Sigmoid colon (tissue), 7 donors: Measurements from ENCODE around the gene HAGH. TPM values are rescaled to one million over a fixed set of nuclear protein-coding genes. Genes with fewer than 3 reads are reported as not detected.
A peak's percentile ranks its signal among the peaks of the same experiment; 100 is the strongest.

Source experiments
- DNase-seq: peaks from one replicate; pipeline ENCODE4 v3.0.0-alpha.2; 2019
- H3K27ac ChIP-seq, 4 donors: fragments of 200-600 bp; sonication (generic); one replicate each; pipeline ENCODE4 v1.5.1; 2016 to 2019; ENCODE audit warnings: mild to moderate bottlenecking in 1 of 4
- H3K27me3 ChIP-seq, 3 donors: fragments of 200-600 bp; sonication (generic); one replicate each; pipeline ENCODE4 v1.5.1; 2019; ENCODE audit warnings: mild to moderate bottlenecking in 1 of 3
- H3K36me3 ChIP-seq, 4 donors: fragments of 200-600 bp; sonication (generic); one replicate each; pipeline ENCODE4 v1.5.1; 2016 to 2019
- H3K4me1 ChIP-seq, 4 donors: fragments of 200-600 bp; sonication (generic); one replicate each; pipeline ENCODE4 v1.5.1; 2017 to 2019
- H3K4me3 ChIP-seq, 4 donors: fragments of 200-600 bp; sonication (generic); one replicate each; pipeline ENCODE4 v1.5.1; 2017 to 2019; ENCODE audit warnings: mild to moderate bottlenecking in 2 of 4, moderate library complexity in 1 of 4
- H3K9me3 ChIP-seq, 4 donors: fragments of 200-600 bp in 3 of 4; sonication (generic) in 3 of 4; one replicate each; pipeline versions ENCODE4 v1.5.1 to v1.6.1; 2013 to 2019
- CTCF ChIP-seq, 4 experiments: fragments of 450-650 bp in 3 of 4; fragments of 200-600 bp in 1 of 4; IDR thresholded peaks; one replicate each; pipeline ENCODE4 v1.5.1; 2016 to 2019; ENCODE audit warnings: antibody characterized with exemption in 4 of 4, mild to moderate bottlenecking in 3 of 4, moderate library complexity in 2 of 4
- EP300 ChIP-seq, 4 donors: sonication (generic); formaldehyde crosslinking; IDR thresholded peaks; one replicate each; pipeline ENCODE4 v1.6.1; 2017; ENCODE audit warnings: antibody characterized with exemption in 4 of 4
- POLR2A ChIP-seq, 2 donors: fragments of 450-650 bp; IDR thresholded peaks; one replicate each; pipeline ENCODE4 v1.6.1; 2016; ENCODE audit warnings: antibody characterized with exemption in 2 of 2, mild to moderate bottlenecking in 2 of 2, moderate library complexity in 2 of 2
- POLR2AphosphoS5 ChIP-seq, 4 donors: sonication (generic); formaldehyde crosslinking; IDR thresholded peaks; one replicate each; pipeline ENCODE4 v1.6.1; 2017; ENCODE audit warnings: antibody characterized with exemption in 4 of 4
- WGBS, 2 donors: extraction: QIAGEN DNeasy Blood & Tissue Kit; methylation state at CpG; one replicate each; pipeline ENCODE4 v1.1.7; 2013; 5-methylcytosine and 5-hydroxymethylcytosine counted together
- intact Hi-C: fragments of 100-400 bp; cut with DNase I; formaldehyde crosslinking; loops from one replicate; pipeline ENCODE4 v1.15.1; 2023
- polyA plus RNA-seq, 3 donors: library from polyadenylated mRNA; stranded (reverse); fragments of 200-250 nt; gene quantifications; one replicate each; pipeline ENCODE4 v1.2.3, GENCODE V29; 2013
- total RNA-seq, 4 donors: library from RNA; depleted of rRNA; stranded (reverse); fragments of >200 nt; gene quantifications; one replicate each; pipeline ENCODE4 v1.1.0, GENCODE V29; 2016
- donor health status: healthy with polysubstance abuse.
- donor health status: Bipolar disorder and iron deficiency.
- donor health status: healthy.

HAGH gene
- total and polyA plus RNA-seq, 7 donors = 54.1 to 163 (median 86.9) TPM

- H3K27me3 ChIP-seq = no peaks in the 10 kb centered on the region
- no peak for DNase-seq
- H3K4me1 ChIP-seq = no peaks in the 10 kb centered on the region
- no peak overlapping the region for H3K27ac ChIP-seq
- peaks cover 0 to 15% (median 0%) of the 10 kb centered on the region in 4 donors for H3K36me3 ChIP-seq
- H3K9me3 ChIP-seq = no peaks in the 10 kb centered on the region
- WGBS, 2 donors = 83 to 85% methylated on average over 32 of the region's 32 CpGs
- H3K4me3 ChIP-seq = no peak overlapping the region
- intact Hi-C loops = no loop called here
- TF ChIP-seq POLR2AphosphoS5 (IDR thresholded peaks at IDR 0.05) = no peak
- TF ChIP-seq CTCF (IDR thresholded peaks at IDR 0.05) = no peak
- no peak for TF ChIP-seq EP300 (IDR thresholded peaks at IDR 0.05)
- TF ChIP-seq POLR2A (IDR thresholded peaks at IDR 0.05) = no peak
These were observed 31.5 kb downstream of the HAGH start for GRCh38 chr16:1794908-1795666.

GRCh38 chr16:1794221-1794871 is 32.3 kb downstream of the HAGH start:
- Histone ChIP-seq H3K36me3 (peaks cover 0 to 21% (median 4%) of the 10 kb centered on the region in 4 donors), H3K4me3 (no peak overlapping the region), H3K27me3 (no peaks in the 10 kb centered on the region), H3K27ac (no peak overlapping the region), H3K9me3 (no peaks in the 10 kb centered on the region), H3K4me1 (no peaks in the 10 kb centered on the region)
- 31 to 63% methylated on average over 18 of the region's 18 CpGs for whole genome bisulfite sequencing, 2 donors
- intact Hi-C loops = no loop called here
- DNase-seq = peak; percentile 62
- TF ChIP-seq EP300 (IDR thresholded peaks at IDR 0.05) (no peak), POLR2A (IDR thresholded peaks at IDR 0.05) (no peak), POLR2AphosphoS5 (IDR thresholded peaks at IDR 0.05) (no peak), CTCF (IDR thresholded peaks at IDR 0.05) (no peak)

GRCh38 chr16:1793578-1794220 is 32.9 kb downstream of the HAGH start, which contains the start of gene IGFALS:
TSS of gene IGFALS (minus strand) at chr16:1793705. CDS start at chr16:1793652, 53 bp downstream.
- H3K27ac ChIP-seq = no peak within 1 kb of the TSS
- H3K4me1 ChIP-seq = no peaks in the 10 kb centered on the region
- peaks cover 0 to 28% (median 9%) of the 10 kb centered on the region in 4 donors for H3K36me3 ChIP-seq
- DNase-seq = no peak
- no peak within 1 kb of the TSS for H3K4me3 ChIP-seq
- H3K27me3 ChIP-seq = no peaks in the 10 kb centered on the region
- TF ChIP-seq POLR2A (IDR thresholded peaks at IDR 0.05) (no peak), EP300 (IDR thresholded peaks at IDR 0.05) (no peak), CTCF (IDR thresholded peaks at IDR 0.05) (no peak), POLR2AphosphoS5 (IDR thresholded peaks at IDR 0.05) (no peak)
- no peaks in the 10 kb centered on the region for H3K9me3 ChIP-seq
- WGBS, 2 donors = 20 to 64% methylated on average over 28 of the region's 28 CpGs
- intact Hi-C loops = no loop called here

- TF ChIP-seq POLR2A (IDR thresholded peaks at IDR 0.05) = no peak
- TF ChIP-seq EP300 (IDR thresholded peaks at IDR 0.05) = no peak
- no peak for TF ChIP-seq CTCF (IDR thresholded peaks at IDR 0.05)
- WGBS, 2 donors = 78 to 88% methylated on average over 33 of the region's 33 CpGs
- H3K27me3 ChIP-seq = no peaks in the 10 kb centered on the region
- H3K9me3 ChIP-seq = no peaks in the 10 kb centered on the region
- no peak overlapping the region for H3K4me3 ChIP-seq
- no peak overlapping the region for H3K27ac ChIP-seq
- no peaks in the 10 kb centered on the region for H3K4me1 ChIP-seq
- peaks cover 0 to 34% (median 15%) of the 10 kb centered on the region in 4 donors for H3K36me3 ChIP-seq
- intact Hi-C loops = no loop called here
- DNase-seq = no peak
These were observed 33.6 kb downstream of the HAGH start for GRCh38 chr16:1792836-1793577.
